ENCODE results near the gene TRPM5. TPM values are rescaled to one million over a fixed set of nuclear protein-coding genes. Genes with fewer than 3 reads are reported as not detected.

The TRPM5 gene
- total RNA-seq, 1 experiment from 2014 or later = 0.11 TPM

DNA sequence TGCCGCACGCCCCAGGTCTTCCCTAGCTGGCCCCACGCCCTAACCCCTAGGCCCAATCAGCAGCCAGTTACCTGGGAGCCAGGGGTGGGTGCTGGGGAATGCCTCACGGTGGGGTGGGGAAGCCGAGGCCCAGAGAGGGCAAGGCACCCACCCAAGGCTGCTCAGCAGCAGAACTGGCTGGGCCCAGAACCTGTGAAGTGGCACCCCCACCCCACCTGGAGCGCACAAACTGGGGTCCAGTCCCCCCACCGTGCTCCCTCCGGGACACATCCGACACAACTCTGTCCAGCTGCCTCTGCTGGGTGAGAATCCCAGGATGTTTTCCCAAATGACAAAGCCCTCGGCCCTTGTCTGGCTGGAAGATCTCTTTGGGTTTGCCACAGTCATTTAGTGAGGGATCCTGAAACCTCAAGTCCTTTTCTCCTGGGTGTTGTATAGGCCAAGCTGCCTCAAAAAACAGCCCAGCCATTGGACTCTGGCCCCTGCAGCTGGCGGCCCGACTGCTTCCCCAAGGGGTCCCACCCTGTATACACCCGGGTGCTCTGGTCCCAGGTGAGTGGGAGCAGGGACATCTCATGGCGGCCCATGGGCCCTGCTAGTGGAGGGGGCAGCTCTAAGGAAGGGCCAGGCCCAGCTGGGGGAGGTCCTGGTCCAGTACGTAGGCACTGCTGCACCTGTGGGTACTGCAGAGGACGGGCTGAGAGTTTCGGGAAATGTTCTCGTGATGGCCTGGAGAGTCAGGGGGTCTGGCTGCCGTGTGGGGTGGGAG is 22.9 kb downstream of the TRPM5 start:
- DNase-seq (ENCODE audit: low read depth) = no peak

DNA sequence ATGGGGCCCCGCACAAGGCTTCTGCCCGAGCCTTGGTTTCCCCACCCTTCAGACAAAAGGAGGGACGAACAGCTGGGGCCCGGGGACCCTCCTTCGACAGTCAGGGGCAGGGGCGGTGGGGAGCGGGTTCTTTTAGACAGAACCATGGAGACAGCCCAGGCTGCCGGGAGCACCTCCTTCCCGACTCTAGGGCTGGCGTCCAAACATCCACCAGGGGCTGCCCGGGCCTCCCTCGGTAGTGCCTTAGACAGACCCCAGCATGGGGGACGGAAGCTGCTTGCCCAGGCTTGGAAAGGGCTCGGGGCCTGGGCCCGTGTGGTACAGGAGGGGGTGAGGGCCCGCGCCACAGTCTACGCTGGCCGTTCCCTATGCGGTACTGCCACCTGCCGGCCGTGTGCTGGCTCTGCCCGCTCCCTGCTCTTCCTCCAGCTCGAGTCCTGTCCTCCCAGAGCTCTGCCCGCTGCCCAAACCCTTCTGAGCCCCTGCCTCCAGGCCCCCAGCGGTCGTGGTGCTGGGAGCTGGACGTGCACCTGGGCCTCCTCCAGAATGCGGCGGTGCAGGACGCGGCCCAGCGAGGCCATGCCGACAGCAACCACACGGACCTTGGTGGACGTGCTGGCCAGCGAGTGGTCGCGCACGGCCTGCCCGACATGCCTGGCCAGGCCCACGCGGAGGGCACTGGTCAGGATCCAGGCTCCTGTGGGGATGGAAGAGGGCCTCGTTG is 23.6 kb downstream of the TRPM5 start:
- DNase-seq (ENCODE audit: low read depth) = peak; percentile 82

DNA sequence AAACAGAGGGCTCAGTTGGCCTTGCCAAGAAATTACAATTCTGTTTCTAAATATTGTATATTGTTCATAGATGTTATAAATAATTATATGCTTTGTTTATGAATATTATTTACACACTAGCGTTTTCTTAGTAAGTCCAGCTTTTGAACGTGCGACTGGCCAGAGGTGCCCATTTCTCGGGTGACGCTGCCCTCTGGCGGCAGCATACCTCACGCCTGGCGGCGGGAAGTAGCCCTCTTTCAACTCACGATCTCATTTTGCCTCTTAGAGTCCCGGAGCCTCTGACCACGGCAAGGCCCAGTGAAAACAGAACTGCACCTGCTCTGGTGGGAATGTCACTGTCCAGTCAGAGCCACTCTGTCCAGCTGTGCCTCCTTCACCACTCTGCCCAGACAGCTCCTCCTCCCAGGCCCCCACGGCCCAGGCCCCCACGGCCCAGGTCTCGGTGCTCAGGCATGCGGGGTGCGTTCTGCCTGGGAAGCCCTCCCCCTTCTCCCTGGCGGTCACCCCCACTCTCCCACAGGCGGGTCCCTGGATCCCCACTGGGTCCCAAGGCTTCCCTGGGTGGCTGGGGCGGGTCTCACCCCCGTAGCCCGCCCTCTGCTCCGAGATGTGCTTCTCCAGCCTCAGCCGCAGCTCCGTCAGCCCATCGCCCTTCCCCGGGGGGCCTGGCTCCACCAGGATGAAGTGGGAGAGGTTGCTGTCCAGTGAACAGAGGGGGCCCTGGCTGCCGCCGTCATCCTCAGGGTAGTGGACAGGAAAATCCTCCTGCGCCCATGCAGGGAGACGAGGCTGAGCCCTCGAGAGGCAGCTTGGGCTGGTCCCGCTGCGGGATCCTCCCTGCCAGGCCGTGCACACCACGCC is 24.4 kb downstream of the TRPM5 start:
- DNase-seq (ENCODE audit: low read depth) = peak; percentile 75

DNA sequence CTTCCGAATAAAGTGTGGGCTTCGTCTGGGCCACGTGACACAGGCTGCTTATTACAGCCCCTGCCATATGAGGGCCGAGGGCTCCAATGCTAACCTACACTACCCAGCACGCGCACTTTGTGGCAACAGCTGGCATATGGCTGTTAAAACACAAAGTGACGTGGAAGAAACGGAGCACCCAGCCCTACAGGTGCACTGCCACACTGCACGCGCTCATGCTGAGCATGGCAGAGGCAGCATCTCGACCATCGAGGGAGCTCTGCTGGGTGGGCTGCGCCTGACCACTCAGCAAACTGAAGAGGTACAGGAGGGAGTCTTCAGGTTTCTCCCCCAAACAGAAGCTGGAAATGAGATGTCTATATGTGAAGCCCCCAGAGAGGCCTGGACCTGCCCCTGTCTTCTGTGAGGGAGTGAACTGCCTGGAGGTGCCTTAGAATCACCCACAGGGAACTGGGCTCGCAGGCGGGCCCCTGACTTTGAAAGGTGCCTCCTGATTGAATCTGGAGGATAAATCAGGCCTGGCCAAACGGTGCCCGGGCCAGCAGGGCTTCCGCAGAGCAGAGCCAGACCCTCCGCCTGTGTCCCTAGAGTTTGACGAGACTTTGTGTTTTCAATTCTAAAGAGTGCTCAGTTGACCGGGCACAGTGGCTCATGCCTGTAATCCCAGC is 25.5 kb downstream of the TRPM5 start:
- DNase-seq (ENCODE audit: low read depth) = no peak

DNA sequence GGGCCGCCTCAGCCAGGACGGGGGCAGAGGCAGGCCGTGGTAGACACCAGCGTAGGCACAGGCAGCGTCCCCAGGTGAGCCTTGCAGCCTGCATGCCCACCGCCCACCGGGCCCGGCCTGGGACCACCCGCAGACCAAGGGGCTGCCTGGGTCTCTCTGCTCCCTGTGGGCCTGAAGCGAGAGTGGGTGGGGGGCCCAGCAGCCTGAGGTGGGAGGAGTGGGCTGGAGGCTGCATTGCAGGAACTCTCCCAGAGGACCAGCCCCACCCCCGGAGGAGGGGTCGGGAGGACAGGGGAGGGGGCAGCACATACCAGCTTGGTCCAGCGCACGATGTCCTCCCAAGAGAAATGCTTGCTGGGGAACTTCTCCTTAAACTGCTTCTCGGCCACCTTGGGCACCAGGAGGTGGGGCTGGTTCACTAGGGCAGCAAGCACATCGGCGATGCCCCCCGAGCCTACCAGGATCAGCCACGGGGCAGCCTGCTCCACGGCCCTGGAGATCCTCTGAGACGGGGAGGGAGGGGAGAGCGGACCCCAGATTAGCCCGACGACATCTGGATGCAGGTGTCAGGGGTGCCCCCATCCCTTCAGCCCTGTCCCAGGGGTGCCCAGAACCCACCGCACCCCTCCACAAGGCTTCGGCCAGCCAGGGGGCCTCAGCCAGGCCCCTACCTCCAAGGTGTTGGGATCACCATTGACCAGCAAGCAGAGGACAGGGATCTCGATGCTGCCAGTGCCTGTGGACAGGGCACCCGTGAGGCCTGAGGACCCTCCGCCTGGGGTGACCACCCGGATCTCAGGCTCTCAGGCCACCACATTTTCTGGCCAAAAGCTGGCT is 26.2 kb downstream of the TRPM5 start:
- no peak for DNase-seq (ENCODE audit: low read depth)

DNA sequence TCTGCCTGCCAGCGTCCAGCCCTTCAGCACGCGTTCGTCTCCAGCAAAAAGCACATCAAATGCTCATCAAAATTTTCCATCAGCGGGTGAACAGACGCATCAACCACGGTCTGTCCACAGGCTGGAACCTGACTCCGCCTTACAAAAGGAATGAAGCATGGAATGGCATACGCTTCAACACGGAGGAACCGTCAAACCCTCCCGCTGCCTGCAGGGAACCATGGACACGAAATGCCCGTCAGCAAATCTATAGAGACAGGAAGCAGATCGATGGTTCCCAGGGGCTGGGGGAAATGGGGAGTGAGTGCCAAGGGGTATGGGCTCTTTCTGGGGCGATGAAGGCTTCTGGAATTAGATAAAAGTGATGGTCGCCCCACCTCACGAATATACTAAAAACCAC is 27.5 kb downstream of the TRPM5 start:
- DNase-seq (ENCODE audit: low read depth) = no peak

DNA sequence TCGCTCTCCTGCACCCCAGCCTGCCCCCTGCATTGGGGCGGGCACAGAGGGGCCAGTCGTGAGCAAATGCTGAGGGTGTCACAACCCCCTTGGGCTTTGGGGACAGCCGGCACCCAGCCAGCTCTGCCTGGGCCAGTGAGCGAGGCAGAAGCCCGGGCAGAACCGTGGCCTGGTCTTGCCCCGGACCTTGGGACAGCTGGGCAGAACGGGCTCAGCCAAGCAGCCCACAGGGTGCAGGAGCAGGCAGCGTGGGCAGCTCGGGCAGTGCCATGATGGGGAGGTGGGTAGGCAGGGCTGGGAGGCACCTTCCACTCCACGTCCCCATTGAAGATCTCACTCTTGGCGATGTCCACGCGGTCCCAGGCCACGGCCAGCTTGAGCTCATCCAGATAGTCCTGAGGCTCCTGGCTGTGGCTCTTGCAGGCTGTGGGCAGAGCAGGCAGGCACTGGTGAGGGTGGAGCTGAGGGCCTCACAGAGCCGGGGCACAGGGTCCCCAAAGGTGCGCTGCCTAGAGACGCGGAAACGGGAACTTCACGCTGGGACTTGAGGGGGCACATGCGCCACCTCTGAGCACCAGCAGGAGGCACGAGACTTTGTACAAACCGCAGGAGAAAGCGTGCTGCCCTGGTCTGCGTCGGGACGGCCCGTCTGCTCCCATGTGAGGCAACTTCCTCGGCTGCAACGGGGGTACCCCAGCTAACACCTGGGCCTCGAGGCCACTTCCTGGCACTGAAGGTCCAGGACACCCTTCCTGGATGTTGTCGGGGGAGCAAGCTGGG is 28.5 kb downstream of the TRPM5 start:
- DNase-seq (ENCODE audit: low read depth) = no peak

DNA sequence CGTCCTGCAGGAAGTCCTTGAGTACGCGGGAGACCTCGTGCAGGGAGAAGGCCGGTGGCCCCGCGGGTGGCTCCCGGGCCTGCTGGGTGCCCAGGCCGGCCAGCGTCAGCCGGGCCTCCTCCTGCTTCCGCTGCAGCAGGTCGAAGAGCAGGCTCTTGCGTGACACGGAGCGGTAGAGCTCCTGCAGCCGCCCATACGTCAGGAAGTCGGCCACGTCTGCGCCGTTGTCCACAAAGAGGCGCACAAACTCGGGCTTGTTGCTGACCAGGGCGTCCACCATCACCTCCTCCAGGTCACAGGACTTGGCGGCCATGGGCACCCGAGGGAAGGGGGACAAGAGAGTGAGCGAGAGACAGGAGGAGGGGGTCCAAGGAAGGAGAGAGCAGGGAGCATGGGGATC is 29.1 kb downstream of the TRPM5 start:
- DNase-seq (ENCODE audit: low read depth) = no peak

DNA sequence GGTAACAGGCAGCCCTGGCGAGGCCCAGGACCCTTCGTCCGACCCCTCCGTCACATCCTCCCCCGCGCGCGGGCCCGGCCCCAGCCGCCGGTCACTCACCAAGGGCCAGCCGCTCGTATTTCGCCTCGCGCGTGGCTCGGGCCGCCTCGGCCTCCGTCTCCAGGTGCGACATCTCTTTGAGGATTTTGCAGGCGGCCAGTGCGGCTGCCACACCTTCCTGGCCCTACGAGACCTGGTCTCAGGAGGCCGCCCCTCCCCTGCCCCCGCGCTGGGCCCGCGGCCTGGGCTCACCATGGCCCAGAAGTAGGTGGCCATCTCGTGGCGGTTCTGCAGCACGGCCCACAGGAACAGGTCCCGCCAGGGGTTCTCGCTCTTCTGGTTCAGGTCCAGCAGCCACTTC is 29.7 kb downstream of the TRPM5 start:
- DNase-seq (ENCODE audit: low read depth) = no peak

DNA sequence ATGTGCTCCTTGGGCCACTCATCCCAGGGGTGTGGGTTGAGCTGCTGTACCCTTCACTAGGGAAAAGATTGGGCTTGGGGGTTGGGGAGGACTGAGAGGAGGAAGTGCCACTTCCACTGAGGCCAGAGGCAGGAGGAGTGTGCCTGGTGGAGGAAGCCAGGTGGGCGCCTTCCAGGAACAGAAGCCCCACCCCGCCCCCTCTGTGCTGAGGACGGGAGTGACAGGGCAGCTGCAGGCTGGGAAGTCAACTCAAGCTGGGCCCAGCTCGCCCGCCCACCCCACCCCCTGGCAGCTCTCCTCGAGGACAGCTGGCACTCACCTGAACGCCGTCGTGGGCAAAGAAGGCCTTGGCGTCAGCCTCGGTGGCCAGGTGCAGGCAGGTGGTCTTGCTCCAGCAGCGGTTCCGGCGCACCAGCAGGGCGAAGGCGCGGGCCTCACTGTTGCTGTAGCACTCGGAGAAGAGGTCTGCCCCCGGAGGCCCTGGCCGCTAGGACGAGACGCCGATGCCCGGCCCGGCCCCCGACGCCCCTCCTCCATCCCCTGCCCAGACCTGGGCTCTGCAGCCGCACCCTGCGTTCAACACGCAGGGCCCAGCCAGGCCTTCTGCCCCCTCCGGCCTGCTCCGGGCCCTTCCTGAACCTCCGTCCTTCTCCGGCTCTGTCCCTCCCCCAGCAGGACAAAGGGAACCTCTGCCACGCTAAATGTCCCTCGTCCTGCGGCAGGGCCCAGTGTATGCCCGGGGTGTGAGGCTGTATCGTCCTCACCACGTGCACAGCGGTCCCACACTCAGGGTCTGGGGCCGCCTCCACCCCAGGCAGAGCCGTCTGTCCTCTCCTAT is 30.4 kb downstream of the TRPM5 start:
- DNase-seq (ENCODE audit: low read depth) = no peak

DNA sequence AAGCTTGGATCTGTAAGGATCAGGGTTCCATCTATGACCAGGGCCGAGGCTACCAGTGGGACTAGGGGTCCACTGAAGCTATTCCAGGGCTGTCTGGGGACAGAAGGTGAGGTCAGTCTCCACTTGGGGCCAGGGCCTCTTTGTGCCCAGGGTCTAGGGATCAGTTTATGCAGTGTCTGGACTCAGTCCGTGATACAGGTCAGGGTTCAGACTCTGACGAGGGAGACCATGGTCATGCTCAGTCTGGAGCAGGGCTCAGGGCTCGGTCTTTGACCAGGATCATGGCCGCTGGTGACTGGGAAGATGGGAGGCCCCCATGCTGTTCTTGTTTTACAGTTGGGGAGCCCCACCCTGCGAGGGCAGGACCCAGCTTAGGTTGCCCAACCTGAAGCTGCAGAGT is 32.0 kb downstream of the TRPM5 start:
- DNase-seq (ENCODE audit: low read depth) = no peak

DNA sequence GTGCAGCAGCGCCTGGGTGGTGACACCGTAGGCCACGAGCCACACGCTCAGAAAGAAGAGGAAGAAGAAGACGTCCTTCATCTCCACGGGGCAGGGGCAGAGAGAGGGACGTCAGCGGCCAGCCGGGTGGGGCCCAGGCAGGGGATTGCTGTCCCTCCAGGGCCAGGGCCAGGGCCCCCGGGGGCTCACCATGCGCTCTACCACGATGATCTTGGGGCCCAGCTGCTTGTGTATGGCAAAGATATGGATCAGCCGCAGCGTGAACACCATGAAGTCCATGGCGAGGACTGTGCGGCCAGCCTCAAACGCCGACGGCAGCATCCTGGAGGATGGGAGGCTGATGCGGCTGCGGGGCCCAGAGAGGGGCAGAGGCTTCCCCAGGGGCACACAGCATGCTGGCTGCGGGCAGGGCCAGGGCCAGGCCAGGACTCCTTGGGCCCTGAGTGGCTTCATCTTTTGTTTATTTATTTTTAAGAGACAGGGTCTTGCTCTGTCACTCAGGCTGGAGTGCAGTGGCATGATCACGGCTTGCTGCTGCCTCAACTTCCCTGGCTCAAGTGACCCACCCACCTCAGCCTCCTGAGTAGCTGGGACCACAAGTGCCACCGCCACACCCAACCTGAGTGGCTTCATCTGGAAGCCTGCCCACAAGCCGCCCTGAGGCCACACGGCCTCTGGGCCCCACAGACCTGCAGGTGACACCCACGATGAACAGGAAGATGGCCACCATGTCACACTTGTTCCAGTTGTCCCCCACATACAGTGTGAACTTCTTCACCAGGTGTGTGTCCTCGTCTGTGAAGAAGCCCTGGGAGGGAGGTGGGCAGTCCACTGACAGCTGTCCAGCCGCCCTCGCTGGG is 32.6 kb downstream of the TRPM5 start:
- DNase-seq (ENCODE audit: low read depth) = no peak

DNA sequence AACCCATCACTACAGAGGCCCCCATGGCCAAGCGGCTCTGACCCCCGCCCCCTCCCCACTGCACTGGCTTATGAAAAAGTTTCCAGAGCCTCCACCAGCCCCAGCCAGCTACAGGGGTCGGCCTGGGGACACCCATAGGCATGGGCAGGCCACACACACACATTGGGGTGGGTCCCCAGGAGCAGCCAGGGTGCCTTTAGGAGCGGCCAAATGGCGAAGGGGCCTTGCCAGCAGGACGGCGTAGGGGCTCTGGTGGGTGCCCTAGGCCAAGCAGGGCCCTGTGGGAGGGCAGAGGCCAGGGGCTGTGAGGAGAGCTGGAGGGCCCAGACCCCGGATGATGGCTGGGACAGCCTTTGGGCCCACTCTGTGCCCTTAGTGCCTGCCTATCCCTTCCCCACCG is 33.7 kb downstream of the TRPM5 start:
- DNase-seq (ENCODE audit: low read depth) = no peak

DNA sequence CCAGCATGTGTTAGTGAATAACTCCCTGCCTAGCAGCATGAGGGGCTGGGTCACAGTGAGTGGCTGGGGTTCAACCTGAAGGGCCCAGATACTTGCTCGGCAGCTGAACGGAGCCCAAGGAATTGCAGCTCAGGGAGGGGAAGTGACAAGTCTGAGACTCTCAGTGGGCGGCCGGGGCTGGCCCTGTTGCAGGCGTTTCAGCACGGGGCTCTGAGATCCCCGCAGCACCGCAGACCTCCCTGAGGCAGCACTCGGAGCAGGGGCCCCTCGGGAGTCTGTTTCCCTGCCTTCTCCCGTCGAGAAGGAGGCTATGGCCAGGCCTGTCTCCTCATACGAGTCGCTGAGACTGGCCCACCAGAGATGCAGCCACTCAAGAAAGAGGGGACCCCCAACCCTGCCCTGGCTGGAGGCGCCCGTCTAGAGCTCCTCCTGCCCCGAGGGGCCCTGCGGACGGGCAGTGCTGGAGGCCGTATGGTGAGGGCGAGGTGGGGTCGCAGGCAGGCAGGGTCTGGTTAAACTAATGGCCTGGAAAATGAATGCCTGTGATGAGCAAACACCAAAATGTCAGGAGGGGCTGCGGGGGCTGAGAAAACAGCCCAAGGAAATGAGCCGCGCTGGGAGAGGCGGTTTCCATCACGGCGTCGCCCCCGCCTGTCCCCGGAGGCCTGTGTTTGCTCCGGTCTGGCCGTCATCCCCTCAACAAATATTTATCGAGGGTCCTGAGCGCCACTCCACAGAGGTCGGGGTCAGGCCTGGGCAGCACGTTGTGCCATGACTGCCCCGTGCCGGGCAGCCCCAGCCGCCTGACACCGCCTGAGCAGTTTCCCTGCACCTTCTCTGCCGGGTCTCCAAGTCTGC is 34.5 kb downstream of the TRPM5 start:
- no peak for DNase-seq (ENCODE audit: low read depth)

DNA sequence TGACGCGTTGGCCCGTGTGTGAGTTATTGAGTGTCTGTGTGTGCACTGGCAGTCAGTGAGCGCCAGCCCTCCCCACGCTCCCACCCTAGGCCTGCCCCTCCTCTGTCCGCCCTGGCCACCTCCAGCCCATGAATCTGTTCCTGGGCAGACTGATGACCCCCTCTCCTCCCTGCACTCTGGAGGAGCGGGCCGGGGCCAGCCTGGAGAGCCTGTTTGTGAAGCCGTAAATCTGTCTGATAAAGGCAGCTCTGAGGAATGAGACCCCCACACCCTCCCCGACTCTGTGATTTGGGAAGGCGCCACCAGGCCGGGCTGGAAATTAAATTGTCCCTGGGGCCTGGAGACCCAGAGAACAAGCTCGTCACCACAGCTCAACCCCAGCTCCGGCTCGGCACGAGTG is 35.2 kb downstream of the TRPM5 start:
- DNase-seq (ENCODE audit: low read depth) = no peak

DNA sequence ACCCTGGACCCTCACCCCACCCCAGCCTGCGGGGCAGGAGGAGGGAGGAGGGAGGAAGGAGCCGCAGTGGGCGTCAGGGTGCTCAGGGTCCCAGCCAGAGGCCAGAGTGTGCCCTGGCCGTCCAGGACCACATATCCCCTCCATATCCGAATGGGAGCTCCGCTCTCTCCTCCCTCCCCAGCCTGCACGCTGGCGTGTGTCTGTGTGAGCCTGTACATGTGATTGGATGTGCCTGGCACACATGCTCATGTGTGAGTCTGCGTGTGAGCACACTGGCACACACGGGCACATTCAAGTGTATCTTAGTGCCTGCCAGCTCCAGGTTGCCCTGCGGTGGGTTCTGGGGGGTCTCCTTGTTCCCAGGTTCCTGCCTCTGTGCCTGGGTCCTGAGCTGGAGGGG is 35.6 kb downstream of the TRPM5 start:
- DNase-seq (ENCODE audit: low read depth) = no peak

DNA sequence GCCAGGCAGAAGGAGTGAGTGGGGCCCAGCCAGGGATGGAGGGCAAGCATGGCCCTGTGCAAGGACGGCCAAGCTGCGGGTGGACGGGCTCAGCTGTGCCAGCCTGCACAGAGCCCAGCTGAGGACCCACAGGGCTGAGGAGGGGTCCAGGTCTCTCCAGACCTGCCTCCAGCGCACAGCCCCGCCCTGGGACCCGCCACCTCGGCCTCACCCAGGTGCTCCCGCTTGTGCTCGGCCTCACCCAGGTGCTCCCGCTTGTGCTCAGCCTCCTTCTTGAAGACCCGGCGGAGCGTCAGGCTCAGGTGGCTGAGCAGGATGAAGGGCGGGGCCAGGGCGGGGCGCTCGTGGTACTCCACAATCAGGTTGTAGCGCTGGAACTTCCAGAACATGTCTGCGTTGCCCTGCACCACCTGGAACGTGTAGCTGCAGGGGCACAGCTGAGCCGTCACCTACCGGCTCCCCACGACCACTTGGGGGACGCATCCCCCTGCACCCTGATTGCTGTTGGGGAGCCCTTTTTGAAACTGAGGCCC is 37.4 kb downstream of the TRPM5 start:
- DNase-seq (ENCODE audit: low read depth) = no peak

All from Daoy (cell line).